ENCODE data around the gene UBXN7.
A peak's percentile ranks its signal among the peaks of the same experiment; 100 is the strongest.
"Not testable (repeated sequence)": the region's sequence is repeated elsewhere in the genome, so short reads cannot be mapped to it uniquely, and the experiment has no call there.

Gene UBXN7

DNA sequence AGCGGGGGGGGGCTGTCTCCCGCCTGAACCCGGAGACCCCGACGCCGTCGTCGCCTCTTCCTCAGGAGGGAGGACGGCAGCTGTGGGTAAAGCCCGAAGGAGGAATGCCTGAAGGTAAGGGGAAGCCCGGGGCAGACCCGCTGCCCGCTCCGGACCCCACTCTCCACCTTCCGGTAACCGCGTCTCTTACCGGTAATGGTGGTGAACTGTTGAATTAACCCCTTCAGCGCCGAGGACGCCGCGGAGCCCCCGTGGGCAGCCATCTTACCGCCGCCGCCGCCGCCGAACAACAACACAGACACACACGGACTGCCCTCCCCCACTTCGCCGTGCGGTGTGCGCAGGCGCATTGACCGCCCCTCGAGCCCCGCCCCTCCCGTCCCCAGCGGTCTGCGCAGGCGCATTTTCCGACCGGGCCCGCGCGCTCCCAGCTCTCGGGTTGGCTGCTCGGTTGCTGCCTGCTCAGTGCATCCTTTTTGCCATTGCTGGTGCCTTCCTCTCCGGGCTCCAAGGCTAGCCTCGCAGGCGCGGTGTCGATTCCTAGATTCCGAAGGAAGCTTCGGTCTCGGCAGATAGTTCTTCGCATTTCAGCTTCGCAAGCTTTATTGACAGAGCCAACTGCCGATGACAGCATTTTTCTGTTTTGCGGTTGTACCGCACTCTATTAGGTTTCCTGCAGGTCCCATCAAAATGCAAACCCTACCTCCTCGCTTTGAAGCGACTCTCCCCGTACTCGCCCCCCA, at the start of gene UBXN7:
Gene UBXN7, minus strand, starts transcription at position 291 of the 743 bp plus-strand sequence. Its CDS starts 28 bp downstream, at position 263.
- peak; percentile 73 for DNase-seq (ENCODE audit: low read depth)
- H3K4me3 ChIP-seq (ENCODE audit: control insufficient read depth, low read depth, low read length), result peak within 1 kb of the TSS; percentile 93
- TF ChIP-seq CTCF (IDR thresholded peaks at IDR 0.05; ENCODE audit: control insufficient read depth, insufficient read depth, low read depth, low read length, missing control alignments), result no peak

DNA sequence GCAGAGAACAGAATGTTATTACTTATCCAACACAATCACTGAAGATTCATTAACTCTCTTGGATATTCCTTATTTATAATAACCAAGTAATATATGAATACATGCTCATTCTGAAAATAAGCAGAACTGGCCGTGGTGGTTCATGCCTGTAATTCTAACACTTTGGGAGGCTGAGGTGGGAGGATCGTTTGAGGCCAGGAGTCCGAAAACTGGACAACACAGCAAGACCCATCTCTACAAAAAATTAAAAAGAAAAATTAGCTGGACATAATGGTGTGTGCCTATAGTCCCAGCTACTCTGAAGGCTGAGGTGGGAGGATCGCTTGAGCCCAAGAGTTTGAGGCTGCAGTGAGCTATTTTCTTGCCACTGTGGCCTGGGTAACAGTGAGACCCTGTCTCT, 45.5 kb upstream of the UBXN7 start:
- no peak for TF ChIP-seq CTCF (IDR thresholded peaks at IDR 0.05; ENCODE audit: control insufficient read depth, insufficient read depth, low read depth, low read length, missing control alignments)
- no peak for DNase-seq (ENCODE audit: low read depth)
- H3K4me3 ChIP-seq (ENCODE audit: control insufficient read depth, low read depth, low read length), result no peak overlapping the region

- no peak overlapping the region for H3K4me3 ChIP-seq (ENCODE audit: control insufficient read depth, low read depth, low read length)
- TF ChIP-seq CTCF (IDR thresholded peaks at IDR 0.05; ENCODE audit: control insufficient read depth, insufficient read depth, low read depth, low read length, missing control alignments), result no peak
- no peak for DNase-seq (ENCODE audit: low read depth)
Observed at GRCh38 chr3:196472286-196472685, 40.1 kb upstream of the UBXN7 start.

DNA sequence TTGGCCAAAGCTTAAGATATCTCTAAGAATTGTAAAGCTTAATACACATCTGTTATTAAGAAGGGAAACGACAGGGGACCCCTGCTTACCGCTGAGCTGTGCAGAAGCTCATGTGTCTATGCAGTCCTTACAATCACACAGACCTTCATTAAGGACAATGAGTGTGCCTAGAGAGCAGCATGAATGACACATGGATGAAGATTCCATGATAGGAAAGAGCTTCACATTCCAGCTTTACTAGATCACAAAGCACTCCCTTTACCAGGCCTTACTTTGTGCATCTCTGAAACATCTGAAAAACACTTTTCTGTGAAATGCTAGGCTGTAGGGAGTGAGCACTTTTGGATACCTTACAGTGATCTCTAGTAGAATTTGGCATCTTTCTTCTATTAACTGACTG, 39.3 kb upstream of the UBXN7 start:
- no peak for TF ChIP-seq CTCF (IDR thresholded peaks at IDR 0.05; ENCODE audit: control insufficient read depth, insufficient read depth, low read depth, low read length, missing control alignments)
- DNase-seq (ENCODE audit: low read depth), result no peak
- H3K4me3 ChIP-seq (ENCODE audit: control insufficient read depth, low read depth, low read length), result no peak overlapping the region

GRCh38 chr3:196470182-196470581, 38.0 kb upstream of the UBXN7 start:
- not testable (repeated sequence) for DNase-seq (ENCODE audit: low read depth); H3K4me3 ChIP-seq (ENCODE audit: control insufficient read depth, low read depth, low read length)

GRCh38 chr3:196463804-196464203, 31.6 kb upstream of the UBXN7 start:
- no peak for DNase-seq (ENCODE audit: low read depth)
- TF ChIP-seq CTCF (IDR thresholded peaks at IDR 0.05; ENCODE audit: control insufficient read depth, insufficient read depth, low read depth, low read length, missing control alignments), result no peak
- no peak overlapping the region for H3K4me3 ChIP-seq (ENCODE audit: control insufficient read depth, low read depth, low read length)

- no peak for TF ChIP-seq CTCF (IDR thresholded peaks at IDR 0.05; ENCODE audit: control insufficient read depth, insufficient read depth, low read depth, low read length, missing control alignments)
- H3K4me3 ChIP-seq (ENCODE audit: control insufficient read depth, low read depth, low read length), result no peak overlapping the region
- no peak for DNase-seq (ENCODE audit: low read depth)
Observed at GRCh38 chr3:196463478-196463756, 31.2 kb upstream of the UBXN7 start.

GRCh38 chr3:196462680-196463477, 30.7 kb upstream of the UBXN7 start:
- not testable (repeated sequence) for H3K4me3 ChIP-seq (ENCODE audit: control insufficient read depth, low read depth, low read length); DNase-seq (ENCODE audit: low read depth)

Data from AG09309 (cell line).